Skeletal muscle cell (primary cell): ENCODE data around the gene LAG3.

Experiments
- DNase-seq: peaks from one replicate; pipeline ENCODE4 v3.0.0-alpha.2; 2010; ENCODE audit warnings: low read depth
- H3K4me3 ChIP-seq: 2 replicates; pipeline ENCODE4 v1.5.1; 2011; ENCODE audit warnings: low read depth, mild to moderate bottlenecking, control low read depth, low read length, moderate library complexity

The LAG3 gene

GRCh38 chr12:6752167-6752920 is 20.0 kb upstream of the LAG3 start:
- peak overlapping the region; percentile 95 for H3K4me3 ChIP-seq
- no peak for DNase-seq

GRCh38 chr12:6752921-6753771 is 19.2 kb upstream of the LAG3 start, which contains the start of gene MLF2:
TSS of gene MLF2 (minus strand) at chr12:6753141. CDS start at chr12:6752334, 807 bp downstream.
- H3K4me3 ChIP-seq: peak within 1 kb of the TSS; percentile 95
- DNase-seq: peak; percentile 98

GRCh38 chr12:6753772-6754356 is 18.5 kb upstream of the LAG3 start:
- no peak for DNase-seq
- H3K4me3 ChIP-seq: no peak overlapping the region

GRCh38 chr12:6754411-6754810 is 17.9 kb upstream of the LAG3 start:
- no peak overlapping the region for H3K4me3 ChIP-seq
- no peak for DNase-seq

GRCh38 chr12:6757028-6757690 is 15.2 kb upstream of the LAG3 start:
- no peak for DNase-seq
- H3K4me3 ChIP-seq: no peak overlapping the region

GRCh38 chr12:6758506-6759095 is 13.7 kb upstream of the LAG3 start:
- no peak overlapping the region for H3K4me3 ChIP-seq
- DNase-seq: no peak

- H3K4me3 ChIP-seq: no peak overlapping the region
- DNase-seq: no peak
Measured at GRCh38 chr12:6759741-6760140, 12.6 kb upstream of the LAG3 start.

- H3K4me3 ChIP-seq: peak overlapping the region; percentile 22
- no peak for DNase-seq
Measured at GRCh38 chr12:6763380-6763779, 8.9 kb upstream of the LAG3 start.

GRCh38 chr12:6764011-6764828 is 8.1 kb upstream of the LAG3 start:
- peak; percentile 97 for DNase-seq
- H3K4me3 ChIP-seq: peak overlapping the region; percentile 22

GRCh38 chr12:6765048-6765633 is 7.2 kb upstream of the LAG3 start:
- no peak for DNase-seq
- peak overlapping the region; percentile 93 for H3K4me3 ChIP-seq

- peak; percentile 86 for DNase-seq
- H3K4me3 ChIP-seq: peak within 1 kb of the TSS; percentile 93
Measured at GRCh38 chr12:6765634-6766581, 6.4 kb upstream of the LAG3 start, which contains the start of gene PTMS. TSS of gene PTMS (plus strand) at chr12:6766363. CDS start at chr12:6766706, 343 bp downstream.

GRCh38 chr12:6766651-6767349 is 5.5 kb upstream of the LAG3 start:
- DNase-seq: no peak
- peak overlapping the region; percentile 93 for H3K4me3 ChIP-seq

GRCh38 chr12:6767353-6768319 is 4.7 kb upstream of the LAG3 start:
- peak overlapping the region; percentile 93 for H3K4me3 ChIP-seq
- DNase-seq: no peak

- H3K4me3 ChIP-seq: peak overlapping the region; percentile 93
- no peak for DNase-seq
Measured at GRCh38 chr12:6768437-6768914, 3.8 kb upstream of the LAG3 start.

- DNase-seq: no peak
- peak overlapping the region; percentile 93 for H3K4me3 ChIP-seq
Measured at GRCh38 chr12:6768990-6769389, 3.3 kb upstream of the LAG3 start.
